ENCODE results near the gene KCNMA1.

KCNMA1 gene

GRCh38 chr10:77052593-77052992, 585.0 kb downstream of the KCNMA1 start:
- DNase-seq, result no peak

- no peak for DNase-seq
These were observed 585.8 kb downstream of the KCNMA1 start for GRCh38 chr10:77051837-77052236.

GRCh38 chr10:77049896-77050295, 587.7 kb downstream of the KCNMA1 start:
- DNase-seq, result no peak

GRCh38 chr10:77049146-77049545, 588.5 kb downstream of the KCNMA1 start:
- no peak for DNase-seq

GRCh38 chr10:77045085-77045484, 592.5 kb downstream of the KCNMA1 start:
- no peak for DNase-seq

GRCh38 chr10:77043420-77043763, 594.2 kb downstream of the KCNMA1 start:
- DNase-seq, result no peak

GRCh38 chr10:77042706-77043419, 594.7 kb downstream of the KCNMA1 start:
- DNase-seq, result no peak

GRCh38 chr10:77041636-77042258, 595.9 kb downstream of the KCNMA1 start:
- no peak for DNase-seq

GRCh38 chr10:77038407-77038806, 599.2 kb downstream of the KCNMA1 start:
- no peak for DNase-seq

- peak; percentile 53 for DNase-seq
These were observed 599.7 kb downstream of the KCNMA1 start for GRCh38 chr10:77037735-77038403.

GRCh38 chr10:77036993-77037734, 600.4 kb downstream of the KCNMA1 start:
- DNase-seq, result peak; percentile 20

GRCh38 chr10:77036276-77036675, 601.3 kb downstream of the KCNMA1 start:
- DNase-seq, result no peak

- DNase-seq, result no peak
These were observed 602.8 kb downstream of the KCNMA1 start for GRCh38 chr10:77034795-77035194.

- DNase-seq, result no peak
These were observed 603.4 kb downstream of the KCNMA1 start for GRCh38 chr10:77034240-77034639.

- no peak for DNase-seq
These were observed 605.4 kb downstream of the KCNMA1 start for GRCh38 chr10:77032188-77032570.

- no peak for DNase-seq
These were observed 605.9 kb downstream of the KCNMA1 start for GRCh38 chr10:77031531-77032187.

- no peak for DNase-seq
These were observed 606.6 kb downstream of the KCNMA1 start for GRCh38 chr10:77030974-77031373.

- no peak for DNase-seq
These were observed 607.6 kb downstream of the KCNMA1 start for GRCh38 chr10:77029777-77030717.

GRCh38 chr10:77028042-77028441, 609.6 kb downstream of the KCNMA1 start:
- DNase-seq, result no peak

GRCh38 chr10:77027576-77027975, 610.0 kb downstream of the KCNMA1 start:
- no peak for DNase-seq

GRCh38 chr10:77027141-77027540, 610.5 kb downstream of the KCNMA1 start:
- DNase-seq, result no peak

- DNase-seq, result no peak
These were observed 611.5 kb downstream of the KCNMA1 start for GRCh38 chr10:77026148-77026547.

Data from COR-L47 (cell line).